Gastroesophageal sphincter (tissue), 4 donors: ENCODE measurements around the gene ITPK1. TPM values are rescaled to one million over a fixed set of nuclear protein-coding genes. Genes with fewer than 3 reads are reported as not detected.

ENCODE experiments used
- ATAC-seq: fragments of 150-250 bp; one replicate; pipeline ENCODE4 v1.9.1; 2016; ENCODE audit warnings: mild to moderate bottlenecking, moderate library complexity
- H3K27ac ChIP-seq, 4 donors: fragments of 200-600 bp; sonication (generic) in 3 of 4; 1 replicate in 3 of 4; 2 replicates in 1 of 4; pipeline ENCODE4 v1.5.1; 2016 to 2019
- H3K27me3 ChIP-seq: fragments of 200-600 bp; sonication (generic); one replicate; pipeline ENCODE4 v1.5.1; 2019
- H3K36me3 ChIP-seq, 2 donors: fragments of 200-600 bp; sonication (generic); one replicate each; pipeline ENCODE4 v1.5.1; 2019; ENCODE audit warnings: control low read depth in 1 of 2
- H3K4me1 ChIP-seq, 3 donors: fragments of 200-600 bp; sonication (generic); 1 replicate in 2 of 3; 2 replicates in 1 of 3; pipeline ENCODE4 v1.5.1; 2016 to 2019; ENCODE audit warnings: control low read depth in 2 of 3
- H3K4me3 ChIP-seq, 2 donors: fragments of 200-600 bp; sonication (generic); one replicate each; pipeline ENCODE4 v1.5.1; 2019; ENCODE audit warnings: mild to moderate bottlenecking in 1 of 2, moderate library complexity in 1 of 2
- H3K9me3 ChIP-seq, 3 donors: fragments of 200-600 bp; sonication (generic); one replicate each; pipeline ENCODE4 v1.5.1; 2017 to 2019; ENCODE audit warnings: control low read depth in 2 of 3
- EP300 ChIP-seq: sonication (generic); formaldehyde crosslinking; IDR thresholded peaks from one replicate; pipeline ENCODE4 v1.6.1; 2017; ENCODE audit warnings: antibody characterized with exemption, mild to moderate bottlenecking
- POLR2A ChIP-seq, 2 donors: fragments of 450-650 bp; IDR thresholded peaks; one replicate each; pipeline ENCODE4 v1.6.1; 2017; ENCODE audit warnings: antibody characterized with exemption in 2 of 2, mild to moderate bottlenecking in 2 of 2, moderate library complexity in 1 of 2
- POLR2AphosphoS5 ChIP-seq: sonication (generic); formaldehyde crosslinking; IDR thresholded peaks from one replicate; pipeline ENCODE4 v1.6.1; 2017; ENCODE audit warnings: antibody characterized with exemption
- WGBS, 2 donors: methylation state at CpG; one replicate each; pipeline ENCODE4 v1.1.5; 2018; ENCODE audit warnings: low coverage in 1 of 2; 5-methylcytosine and 5-hydroxymethylcytosine counted together
- total RNA-seq, 4 donors: library from RNA; depleted of rRNA; stranded (reverse); fragments of >200 nt; gene quantifications; one replicate each; pipeline ENCODE4 v1.1.0, GENCODE V29; 2016
- TF ChIP-seq, protein P1 (sequence below), 4 experiments: fragments of 200-600 bp in 2 of 4; fragments of 450-650 bp in 2 of 4; sonication (generic) in 1 of 4; IDR thresholded peaks; one replicate each; pipeline ENCODE4 v1.5.1; 2017 to 2019; ENCODE audit warnings: antibody characterized with exemption in 4 of 4, mild to moderate bottlenecking in 2 of 4, moderate library complexity in 2 of 4

Gene ITPK1
- total RNA-seq, 4 donors from 2014 or later: 68.8 to 201 (median 134) TPM

DNA sequence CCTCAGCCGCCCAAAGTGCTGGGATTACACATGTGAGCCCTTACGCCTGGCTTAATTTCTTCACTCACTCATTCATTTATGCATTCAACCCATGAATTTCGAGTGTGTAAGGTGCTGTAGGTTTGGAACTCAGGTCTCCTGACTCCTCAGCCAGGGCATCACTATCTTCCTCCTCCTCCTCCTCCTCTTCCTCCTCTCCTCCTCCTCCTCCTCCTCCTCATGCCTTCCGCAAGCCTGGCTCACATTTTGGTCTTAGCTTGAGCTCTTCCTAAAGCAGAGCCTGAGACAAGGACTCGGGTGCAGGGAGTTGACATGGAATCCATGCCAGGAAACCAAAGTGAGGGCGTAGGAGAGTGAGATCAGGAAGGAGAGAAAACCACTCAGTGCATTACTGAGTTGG, 213.5 kb downstream of the ITPK1 start:
- H3K36me3 ChIP-seq: no peaks in the 10 kb centered on the region
- no peaks in the 10 kb centered on the region for H3K4me1 ChIP-seq
- H3K27me3 ChIP-seq: peaks cover 62% of the 10 kb centered on the region
- H3K4me3 ChIP-seq: no peak overlapping the region
- no peak overlapping the region for H3K27ac ChIP-seq
- 59% methylated on average over 3 of the region's 6 CpGs; no CpG with 5 or more reads in 1 of the 2 donors for WGBS, 2 donors
- no peak for ATAC-seq
- no peak for TF ChIP-seq EP300
- TF ChIP-seq POLR2AphosphoS5: no peak
- TF ChIP-seq, protein P1, sequence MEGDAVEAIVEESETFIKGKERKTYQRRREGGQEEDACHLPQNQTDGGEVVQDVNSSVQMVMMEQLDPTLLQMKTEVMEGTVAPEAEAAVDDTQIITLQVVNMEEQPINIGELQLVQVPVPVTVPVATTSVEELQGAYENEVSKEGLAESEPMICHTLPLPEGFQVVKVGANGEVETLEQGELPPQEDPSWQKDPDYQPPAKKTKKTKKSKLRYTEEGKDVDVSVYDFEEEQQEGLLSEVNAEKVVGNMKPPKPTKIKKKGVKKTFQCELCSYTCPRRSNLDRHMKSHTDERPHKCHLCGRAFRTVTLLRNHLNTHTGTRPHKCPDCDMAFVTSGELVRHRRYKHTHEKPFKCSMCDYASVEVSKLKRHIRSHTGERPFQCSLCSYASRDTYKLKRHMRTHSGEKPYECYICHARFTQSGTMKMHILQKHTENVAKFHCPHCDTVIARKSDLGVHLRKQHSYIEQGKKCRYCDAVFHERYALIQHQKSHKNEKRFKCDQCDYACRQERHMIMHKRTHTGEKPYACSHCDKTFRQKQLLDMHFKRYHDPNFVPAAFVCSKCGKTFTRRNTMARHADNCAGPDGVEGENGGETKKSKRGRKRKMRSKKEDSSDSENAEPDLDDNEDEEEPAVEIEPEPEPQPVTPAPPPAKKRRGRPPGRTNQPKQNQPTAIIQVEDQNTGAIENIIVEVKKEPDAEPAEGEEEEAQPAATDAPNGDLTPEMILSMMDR (IDR thresholded peaks at IDR 0.05): no peak
- no peak for TF ChIP-seq POLR2A (IDR thresholded peaks at IDR 0.05)
- H3K9me3 ChIP-seq: no peaks in the 10 kb centered on the region

- TF ChIP-seq EP300 (no peak), POLR2A (IDR thresholded peaks at IDR 0.05) (no peak), POLR2AphosphoS5 (no peak)
- TF ChIP-seq, protein P1 (IDR thresholded peaks at IDR 0.05): no peak
These were observed 215.1 kb downstream of the ITPK1 start for GRCh38 chr14:92900660-92901059.

DNA sequence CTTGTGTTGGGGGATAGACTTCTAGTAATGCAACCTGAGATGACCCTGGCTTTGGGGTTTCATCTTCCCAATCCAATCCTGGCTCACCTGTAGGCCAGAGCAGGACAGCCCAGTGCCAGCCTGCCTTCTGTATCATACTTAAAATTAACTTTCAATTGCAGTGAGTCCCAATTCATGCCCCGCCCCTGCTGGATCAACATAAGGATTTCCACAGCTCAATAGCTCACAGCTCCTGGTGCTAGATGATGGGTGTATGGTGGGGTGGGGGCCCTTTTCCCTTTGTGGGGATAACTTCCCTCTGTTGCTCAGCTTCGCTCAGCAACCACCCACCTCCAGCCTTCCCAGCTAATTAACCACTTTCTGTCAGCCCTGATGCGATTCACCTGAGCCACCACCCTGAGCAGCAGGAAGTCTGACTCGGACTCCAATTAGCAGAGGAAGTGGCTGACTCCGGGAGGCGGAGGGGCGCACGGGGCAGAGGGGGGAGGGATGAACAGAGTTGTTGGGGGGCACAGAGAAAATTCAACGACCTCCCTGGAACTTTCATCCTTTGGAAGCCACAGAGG, 217.1 kb downstream of the ITPK1 start:
- Histone ChIP-seq H3K27ac (no peak overlapping the region), H3K4me3 (no peak overlapping the region), H3K4me1 (no peaks in the 10 kb centered on the region), H3K9me3 (peaks cover 0 to 12% (median 0%) of the 10 kb centered on the region in 3 donors), H3K36me3 (no peaks in the 10 kb centered on the region), H3K27me3 (peaks cover 61% of the 10 kb centered on the region)
- ATAC-seq: no peak
- WGBS, 2 donors: 43 to 75% methylated on average over 2 of the region's 9 CpGs
- TF ChIP-seq POLR2AphosphoS5 (no peak), EP300 (no peak)
- TF ChIP-seq, protein P1 (IDR thresholded peaks at IDR 0.05): no peak

More at GRCh38 chr14:92900660-92901059, 215.1 kb downstream of the ITPK1 start:
- Histone ChIP-seq H3K36me3 (no peaks in the 10 kb centered on the region), H3K4me3 (no peak overlapping the region), H3K4me1 (no peaks in the 10 kb centered on the region), H3K27me3 (peaks cover 66% of the 10 kb centered on the region), H3K27ac (no peak overlapping the region), H3K9me3 (no peaks in the 10 kb centered on the region)
- 100% methylated on average over 2 of the region's 2 CpGs; no CpG with 5 or more reads in 1 of the 2 donors for WGBS, 2 donors
- ATAC-seq: no peak

DNA sequence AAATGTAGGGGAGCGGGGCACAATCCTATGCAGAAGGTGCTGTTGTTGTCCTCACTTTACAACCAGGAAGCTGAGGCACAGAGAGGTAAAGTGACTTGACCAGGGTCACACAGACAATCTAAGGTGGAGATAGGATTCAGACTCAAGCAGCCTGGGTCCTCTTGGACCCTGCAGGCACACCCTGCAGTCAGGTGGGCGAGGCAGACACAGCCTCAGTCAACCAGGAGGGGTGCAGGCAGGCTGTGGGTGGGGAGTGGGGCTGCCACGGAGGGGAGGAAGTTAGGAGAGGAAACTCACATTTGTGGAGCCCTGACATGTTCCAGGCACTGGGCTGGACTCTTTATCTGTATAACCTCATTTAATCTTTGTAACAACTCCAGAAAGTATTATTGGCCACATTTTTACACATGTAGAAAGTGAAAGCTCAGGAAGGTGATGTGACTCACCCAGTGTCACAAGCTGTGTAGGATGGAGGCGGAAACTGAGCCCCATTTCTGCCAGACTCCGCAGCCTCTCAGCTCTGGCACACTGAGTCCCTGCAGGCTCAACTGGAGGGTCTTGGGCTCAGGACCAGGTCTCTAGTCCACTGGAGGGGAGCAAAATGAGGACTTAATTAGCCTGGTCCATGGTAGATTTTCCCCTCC, 217.7 kb downstream of the ITPK1 start:
- Histone ChIP-seq H3K36me3 (no peaks in the 10 kb centered on the region), H3K4me1 (no peaks in the 10 kb centered on the region), H3K4me3 (no peak overlapping the region), H3K27me3 (peaks cover 55% of the 10 kb centered on the region), H3K9me3 (peaks cover 0 to 18% (median 0%) of the 10 kb centered on the region in 3 donors), H3K27ac (no peak overlapping the region)
- TF ChIP-seq EP300 (no peak), POLR2A (IDR thresholded peaks at IDR 0.05) (no peak), POLR2AphosphoS5 (no peak)
- TF ChIP-seq, protein P1 (IDR thresholded peaks at IDR 0.05): no peak
- ATAC-seq: no peak
- 70 to 75% methylated on average over 2 to 4 of the region's 5 CpGs for WGBS, 2 donors
